AG20443 (cell line): ENCODE data around the gene TCEAL9.
"Not testable (repeated sequence)": the region's sequence is repeated elsewhere in the genome, so short reads cannot be mapped to it uniquely, and the experiment has no call there.

Experiments
- DNase-seq: peaks from one replicate; pipeline ENCODE4 v3.0.0; 2012; ENCODE audit warnings: low spot score, mixed read lengths

TCEAL9 gene, protein sequence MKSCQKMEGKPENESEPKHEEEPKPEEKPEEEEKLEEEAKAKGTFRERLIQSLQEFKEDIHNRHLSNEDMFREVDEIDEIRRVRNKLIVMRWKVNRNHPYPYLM

DNA sequence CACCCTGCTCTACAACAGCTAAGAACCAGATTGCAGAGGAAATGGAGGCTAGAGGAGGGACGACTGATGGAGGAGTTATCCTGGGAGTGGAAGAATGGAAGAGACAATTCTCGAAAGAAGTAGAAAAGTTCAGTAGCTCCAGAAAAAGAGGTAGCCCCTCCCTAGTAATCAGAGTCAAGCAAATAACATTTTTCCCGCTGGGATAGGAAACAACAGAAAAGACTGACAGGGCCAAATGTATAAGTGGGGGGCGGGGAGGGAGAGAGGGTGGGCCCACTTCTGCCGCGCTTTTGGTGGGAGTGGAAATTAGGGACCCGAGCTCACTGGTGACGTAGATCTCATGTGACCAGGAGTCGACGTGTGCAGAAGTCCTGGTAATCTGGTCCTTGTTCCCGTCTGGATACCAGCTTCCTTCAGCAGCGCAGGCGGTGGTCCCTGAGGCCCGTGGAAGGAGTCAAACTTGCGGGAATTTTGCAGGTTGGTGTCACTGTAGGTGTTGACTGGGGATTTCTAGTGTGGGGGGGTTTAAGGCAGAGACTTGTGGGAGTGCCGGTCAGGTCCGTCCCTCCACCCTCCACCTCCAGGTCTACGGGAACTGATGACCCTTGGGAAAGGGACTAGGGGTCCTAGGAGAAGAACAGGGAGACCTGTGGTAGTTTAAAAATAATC, at the start of gene TCEAL9:
Gene TCEAL9 (plus strand): TSS at position 377 of the 669 bp plus-strand sequence. CDS start 1,179 bp downstream, outside the sequence.
- DNase-seq, result peak; percentile 71

DNA sequence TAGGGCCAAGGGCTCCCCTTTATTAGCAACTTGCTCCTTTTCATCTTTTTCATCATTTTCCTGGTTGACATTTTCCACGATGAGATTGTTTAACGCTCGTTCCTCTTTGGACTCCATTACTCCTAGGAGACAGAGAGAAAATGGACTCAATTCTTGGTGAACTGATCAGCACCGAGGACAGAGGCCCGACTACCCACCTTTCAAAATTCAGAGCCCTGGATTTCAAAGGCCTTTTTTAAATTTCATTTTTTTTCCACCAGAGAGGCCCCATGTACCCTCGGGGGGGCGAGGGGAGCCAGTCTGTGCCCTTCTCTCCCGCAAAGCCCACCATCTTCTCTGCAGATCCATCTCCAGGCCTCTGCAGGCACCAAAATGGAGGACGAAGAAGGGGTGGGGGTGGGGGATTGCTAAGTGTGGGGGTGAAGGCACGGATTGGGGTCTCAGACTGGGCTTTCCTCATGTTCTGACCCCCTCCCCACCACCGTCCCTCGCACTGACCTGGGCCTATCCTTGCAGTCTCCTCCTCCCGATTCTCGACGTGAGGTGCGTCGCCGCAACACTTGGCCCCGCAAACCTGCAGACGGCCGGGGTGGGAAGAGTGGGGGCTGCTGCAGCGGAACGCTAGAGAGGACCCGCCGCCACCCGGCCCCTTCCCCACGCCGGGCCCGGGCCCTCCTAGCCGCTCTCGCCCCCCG, 46.3 kb upstream of the TCEAL9 start:
- DNase-seq, result no peak

- DNase-seq, result peak; percentile 22
Observed at GRCh38 chrX:103310555-103311398, 45.5 kb upstream of the TCEAL9 start, which contains the start of gene BEX2. Gene BEX2 (minus strand): TSS chrX:103310990. CDS start chrX:103309976, 1,014 bp downstream.

- no peak for DNase-seq
Observed at GRCh38 chrX:103311399-103311780, 44.9 kb upstream of the TCEAL9 start.

- DNase-seq, result peak; percentile 15
Observed at GRCh38 chrX:103329991-103330390, 26.3 kb upstream of the TCEAL9 start, which contains the start of gene TCEAL7. Gene TCEAL7 (plus strand): TSS chrX:103330239. CDS start chrX:103331404, 1,165 bp downstream.

DNA sequence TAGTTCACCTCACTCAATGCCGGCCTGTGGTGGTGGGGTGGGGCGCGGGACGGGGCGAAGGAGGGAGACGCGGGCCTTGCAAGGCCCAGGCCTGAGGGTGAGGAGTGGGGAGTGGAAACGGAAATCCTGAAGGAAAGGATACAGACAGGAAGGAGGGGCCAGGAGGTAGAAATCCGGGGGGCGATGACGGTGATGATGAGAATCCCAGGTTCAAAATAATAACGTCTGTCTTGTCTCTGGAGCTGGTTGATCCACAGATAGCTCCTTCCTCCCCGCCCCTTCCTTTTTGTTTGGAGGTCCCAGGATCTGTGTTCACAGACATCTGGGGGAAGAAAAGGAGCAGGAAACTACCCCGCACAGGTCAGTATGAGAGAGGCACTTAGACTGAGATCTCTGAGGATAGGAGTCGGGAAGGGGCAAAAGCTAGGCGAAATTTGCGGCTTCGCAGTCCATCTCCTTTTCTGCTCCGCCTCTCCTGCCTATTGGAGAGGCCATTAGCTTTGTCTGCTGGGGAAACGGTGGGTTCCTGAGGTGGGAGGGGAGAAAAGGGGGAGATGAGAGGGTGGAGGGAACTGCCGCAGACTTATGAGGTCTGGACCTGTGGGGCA, 25.5 kb upstream of the TCEAL9 start:
- no peak for DNase-seq

GRCh38 chrX:103338663-103339062, 17.6 kb upstream of the TCEAL9 start:
- DNase-seq, result no peak

- peak; percentile 31 for DNase-seq
Observed at GRCh38 chrX:103343105-103343504, 13.2 kb upstream of the TCEAL9 start.

DNA sequence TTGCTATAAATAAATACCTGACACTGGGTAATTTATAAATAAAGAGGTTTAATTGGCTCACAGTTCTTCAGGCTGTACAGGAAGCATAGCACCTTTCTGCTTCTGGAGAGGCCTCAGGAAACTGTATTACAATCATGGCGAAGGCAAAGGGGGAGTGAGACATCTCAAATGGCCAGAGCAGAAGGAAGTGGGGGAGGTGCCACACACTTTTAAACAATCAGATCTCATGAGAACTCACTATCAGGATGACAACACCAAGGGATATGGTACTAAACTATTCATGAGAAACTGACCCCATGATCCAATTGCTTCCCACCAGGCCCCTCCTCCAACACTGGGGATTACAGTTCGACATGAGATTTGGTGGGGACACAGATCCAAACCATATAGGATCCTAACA, 11.7 kb upstream of the TCEAL9 start:
- DNase-seq, result no peak

DNA sequence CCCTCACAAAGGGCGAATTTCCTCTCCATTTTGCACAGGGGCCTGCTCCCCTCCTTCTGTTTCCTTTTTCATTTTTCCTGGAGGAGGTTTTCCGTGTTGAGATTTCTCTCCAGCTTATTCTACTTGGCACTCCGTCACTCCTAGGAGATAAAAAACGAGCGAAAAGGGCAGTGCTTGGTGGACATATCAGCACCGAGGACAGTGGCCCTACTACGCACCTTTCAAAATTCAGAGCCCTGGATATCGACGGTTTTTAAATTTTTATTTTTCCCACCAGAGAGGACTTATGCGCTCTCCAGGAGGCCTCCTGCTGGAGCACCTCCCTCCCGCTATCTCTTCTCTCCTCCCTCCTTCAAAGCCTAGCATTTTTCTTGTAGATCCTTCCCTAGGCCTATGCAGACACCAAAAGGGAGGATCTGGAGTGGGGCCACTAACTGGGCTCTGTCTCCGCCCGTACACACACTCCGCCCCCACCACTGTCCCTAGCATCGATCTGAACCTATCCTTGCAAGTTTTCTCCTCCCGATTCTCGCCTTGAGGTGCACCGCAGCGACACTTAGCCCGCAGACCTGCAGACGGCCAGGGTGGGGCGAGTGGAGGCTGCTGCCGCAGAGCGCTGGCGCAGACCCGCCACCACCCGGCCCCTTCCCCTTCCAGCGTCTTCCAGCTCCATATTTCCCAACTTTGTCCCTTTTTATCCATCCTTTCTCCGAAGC, 8.5 kb upstream of the TCEAL9 start:
- DNase-seq, result no peak

DNA sequence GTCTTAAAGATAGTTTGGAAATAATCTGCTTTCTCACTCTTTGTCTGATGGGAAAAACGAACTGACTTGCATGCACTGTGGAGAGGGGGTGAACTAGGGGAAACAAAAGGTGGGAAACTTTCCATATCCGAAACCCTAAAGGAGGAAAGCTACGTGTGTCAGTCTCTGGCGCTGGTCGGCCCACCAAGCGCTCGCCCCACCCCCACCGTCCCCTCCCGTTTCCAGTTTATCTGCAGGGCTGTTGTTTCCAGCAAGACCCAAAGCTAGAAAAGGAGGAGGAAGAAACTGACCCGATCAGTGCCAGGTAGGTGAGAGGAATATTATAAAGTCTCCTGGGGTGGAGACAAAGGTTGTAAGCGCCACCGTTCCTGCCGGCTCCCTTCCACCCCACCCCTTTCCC, 552 bp downstream of the TCEAL9 start:
- DNase-seq, result peak; percentile 19

GRCh38 chrX:103357871-103358270, 1.6 kb downstream of the TCEAL9 start:
- DNase-seq, result no peak

- DNase-seq, result not testable (repeated sequence)
Observed at GRCh38 chrX:103359605-103360004, 3.3 kb downstream of the TCEAL9 start.

GRCh38 chrX:103360092-103360491, 3.8 kb downstream of the TCEAL9 start:
- DNase-seq, result no peak

DNA sequence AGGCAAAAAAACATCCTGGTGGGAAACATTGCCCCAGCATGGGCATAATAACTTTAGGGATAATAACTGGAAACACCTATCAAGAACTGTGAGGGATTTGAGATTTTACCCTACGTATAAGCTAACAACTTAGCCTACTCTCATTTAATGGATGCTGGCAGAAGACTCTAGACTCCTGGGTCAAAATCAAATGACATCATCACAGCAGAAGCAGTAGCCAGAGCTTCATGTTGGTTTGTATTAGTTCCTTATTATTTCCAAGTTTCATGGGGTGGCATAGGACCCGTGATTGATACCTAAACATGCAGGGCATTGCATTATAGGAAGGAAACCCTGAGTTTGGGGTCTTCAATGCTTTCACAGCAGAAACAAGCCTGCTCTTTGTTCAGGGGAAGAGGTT, 4.6 kb downstream of the TCEAL9 start:
- DNase-seq, result no peak

GRCh38 chrX:103361798-103362197, 5.5 kb downstream of the TCEAL9 start:
- no peak for DNase-seq

DNA sequence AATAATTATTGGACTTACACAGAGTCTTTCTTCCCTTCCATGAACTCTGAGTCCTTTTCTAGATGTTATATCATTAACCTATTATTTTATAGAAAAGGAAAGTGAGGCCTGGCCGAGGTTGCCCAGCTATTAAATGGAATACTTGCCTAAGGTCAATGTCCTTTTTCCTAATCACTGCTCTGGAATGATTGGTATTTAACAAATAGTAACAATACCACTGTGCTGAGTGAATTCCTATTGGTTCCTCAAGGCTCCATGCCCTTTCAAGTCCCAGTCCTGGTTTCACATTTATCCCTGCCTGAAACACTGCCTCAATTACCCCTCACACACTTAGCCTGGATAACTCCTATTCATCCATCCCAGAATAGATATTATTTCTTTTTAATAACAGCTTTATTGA, 6.2 kb downstream of the TCEAL9 start:
- peak; percentile 61 for DNase-seq

- no peak for DNase-seq
Observed at GRCh38 chrX:103363046-103363445, 6.7 kb downstream of the TCEAL9 start.

DNA sequence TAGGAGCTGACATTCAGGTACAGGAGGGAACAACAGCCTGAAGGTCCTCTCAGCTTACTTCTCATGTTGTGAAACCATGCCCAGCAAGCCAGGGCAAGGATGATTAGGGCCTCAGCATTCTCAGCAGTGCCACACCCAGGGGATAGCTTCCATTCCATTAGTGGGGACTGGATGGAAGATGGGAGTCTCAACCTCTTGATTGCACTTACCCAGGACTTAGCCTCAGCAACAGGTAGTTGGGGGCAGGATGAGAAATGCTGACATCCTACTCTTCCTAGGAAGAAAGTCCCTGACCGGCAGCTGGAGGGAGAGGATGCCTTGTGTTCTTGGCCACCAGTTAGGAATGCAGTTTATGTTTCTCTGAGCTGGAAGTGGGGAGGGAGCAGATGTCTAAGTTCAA, 11.2 kb downstream of the TCEAL9 start:
- peak; percentile 16 for DNase-seq

GRCh38 chrX:103369479-103369878, 13.2 kb downstream of the TCEAL9 start:
- DNase-seq, result no peak

DNA sequence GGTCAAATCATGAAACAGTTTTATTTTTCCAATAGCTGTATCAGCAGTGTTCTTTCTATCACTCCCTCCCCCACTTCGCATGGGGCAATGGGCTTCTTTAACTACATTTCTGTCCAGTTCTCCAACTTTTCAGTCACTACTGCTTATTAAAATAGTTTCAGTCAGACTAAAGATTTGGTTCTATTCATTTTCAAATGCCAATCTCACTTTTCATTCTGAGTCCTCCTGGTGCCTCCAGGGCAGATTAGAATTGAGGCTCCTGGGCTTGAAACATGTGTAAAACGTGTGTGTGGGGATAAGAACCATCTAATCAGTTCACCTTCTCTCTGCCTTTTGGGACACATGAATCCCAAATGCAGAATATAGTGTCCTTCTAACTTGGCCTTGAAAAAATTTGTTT, 16.6 kb downstream of the TCEAL9 start:
- DNase-seq, result no peak
